GM23248 (cell line): ENCODE results near the gene PARD3B. TPM values are rescaled to one million over a fixed set of nuclear protein-coding genes. Genes with fewer than 3 reads are reported as not detected.

Source experiments
- DNase-seq: peaks from one replicate; pipeline ENCODE4 v3.0.0-alpha.2; 2015
- H2AFZ ChIP-seq: fragments of 200-600 bp; sonication (generic); 2 replicates; pipeline ENCODE4 v1.6.1; 2016; ENCODE audit warnings: antibody characterized with exemption
- H3F3A ChIP-seq: fragments of 200-600 bp; sonication (generic); 2 replicates; pipeline ENCODE4 v1.6.1; 2016; ENCODE audit warnings: mild to moderate bottlenecking, antibody characterized with exemption, mixed run types; ENCODE audit not compliant: insufficient read depth
- H3K27ac ChIP-seq: fragments of 200-600 bp; sonication (generic); 2 replicates; pipeline ENCODE4 v1.5.1; 2016; ENCODE audit warnings: mild to moderate bottlenecking
- H3K27me3 ChIP-seq: fragments of 200-600 bp; sonication (generic); replicated peaks from 2 replicates; pipeline ENCODE4 v1.6.1; 2016; ENCODE audit warnings: mild to moderate bottlenecking; ENCODE audit not compliant: insufficient read depth
- H3K36me3 ChIP-seq: fragments of 200-600 bp; sonication (generic); 2 replicates; pipeline ENCODE4 v1.6.1; 2016; ENCODE audit warnings: low read depth, mild to moderate bottlenecking
- H3K4me1 ChIP-seq: fragments of 200-600 bp; sonication (generic); 2 replicates; pipeline ENCODE4 v1.6.1; 2016; ENCODE audit warnings: mild to moderate bottlenecking; ENCODE audit not compliant: insufficient read depth
- H3K4me2 ChIP-seq: fragments of 200-600 bp; sonication (generic); one replicate; pipeline ENCODE4 v1.6.1; 2016; ENCODE audit warnings: mild to moderate bottlenecking; ENCODE audit not compliant: unreplicated experiment
- H3K4me3 ChIP-seq: fragments of 200-600 bp; sonication (generic); 2 replicates; pipeline ENCODE4 v1.5.1; 2016; ENCODE audit warnings: mild to moderate bottlenecking
- H3K79me2 ChIP-seq: fragments of 200-600 bp; sonication (generic); 2 replicates; pipeline ENCODE4 v1.6.1; 2016; ENCODE audit warnings: mild to moderate bottlenecking; ENCODE audit not compliant: insufficient read depth
- H3K9ac ChIP-seq: fragments of 200-600 bp; sonication (generic); 2 replicates; pipeline ENCODE4 v1.6.1; 2016; ENCODE audit warnings: mild to moderate bottlenecking
- H3K9me2 ChIP-seq: fragments of 200-600 bp; sonication (generic); 2 replicates; pipeline ENCODE4 v1.6.1; 2016; ENCODE audit warnings: mixed run types, mild to moderate bottlenecking, moderate library complexity; ENCODE audit not compliant: insufficient read depth
- H3K9me3 ChIP-seq: fragments of 200-600 bp; sonication (generic); one replicate; pipeline ENCODE4 v1.6.1; 2017; ENCODE audit warnings: low read depth
- H4K20me1 ChIP-seq: fragments of 200-600 bp; sonication (generic); 2 replicates; pipeline ENCODE4 v1.6.0; 2016; ENCODE audit not compliant: insufficient read depth
- EZH2 ChIP-seq: fragments of 200-600 bp; sonication (generic); IDR thresholded peaks from 2 replicates; pipeline ENCODE4 v1.6.1; 2018; ENCODE audit warnings: antibody characterized with exemption, mild to moderate bottlenecking; ENCODE audit not compliant: insufficient read depth, poor library complexity, severe bottlenecking
- EZH2phosphoT487 ChIP-seq: fragments of 200-600 bp; sonication (generic); IDR thresholded peaks from 2 replicates; pipeline ENCODE4 v1.6.1; 2018; ENCODE audit warnings: antibody characterized with exemption, moderate library complexity, mild to moderate bottlenecking, low read depth; ENCODE audit not compliant: insufficient read depth
- WGBS, 2 experiments: methylation state at CpG; one replicate each; pipeline ENCODE4 v1.1.6; 2015 to 2017; ENCODE audit warnings: low lambda C conversion rate in 2 of 2, low coverage in 1 of 2; ENCODE audit errors: missing lambda C conversion rate in 2 of 2; 5-methylcytosine and 5-hydroxymethylcytosine counted together
- in situ Hi-C: fragments of 300-500 bp; cut with MboI; formaldehyde crosslinking; loops from 2 replicates; pipeline ENCODE4 v1.15.0; 2020
- polyA plus RNA-seq: library from polyadenylated mRNA; unstranded; fragments of >200 nt; fragmentation: Nextera tagmentation; extraction: Ambion mirVana; gene quantifications from 2 replicates; pipeline ENCODE4 v1.2.1, GENCODE V29; 2016
- total RNA-seq: library from RNA; depleted of rRNA; stranded (reverse); fragments of >200 nt; shearing (Covaris generic); gene quantifications from 2 replicates; pipeline ENCODE4 v1.2.3, GENCODE V29; 2014

Gene PARD3B
- total and polyA plus RNA-seq, 2 experiments from 2014 or later, result 2.5 to 6.9 TPM

DNA sequence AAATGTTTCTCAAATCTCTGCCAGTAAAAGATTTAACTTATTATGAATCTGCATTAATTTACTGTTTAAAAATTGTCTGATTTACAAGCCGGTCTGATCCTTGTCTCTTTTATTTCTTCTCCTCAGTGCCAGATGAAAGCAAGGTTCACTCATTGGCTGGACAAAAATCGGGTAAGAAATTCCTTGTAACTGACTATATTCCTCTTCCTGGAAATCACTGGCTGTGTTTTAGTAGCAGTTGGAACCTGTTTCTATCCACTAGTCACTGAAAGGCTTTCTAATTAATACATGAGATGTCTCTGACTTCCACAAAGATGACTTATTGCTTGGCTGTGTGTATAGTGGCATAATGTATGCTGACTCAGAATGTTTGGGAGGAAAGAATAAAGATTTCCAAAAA lies 700.4 kb downstream of the PARD3B start:
- H3K4me1 ChIP-seq, result peaks cover 19% of the 10 kb centered on the region
- DNase-seq, result peak; percentile 81
- no peaks in the 10 kb centered on the region for H4K20me1 ChIP-seq
- H3K9me3 ChIP-seq, result no peaks in the 10 kb centered on the region
- peak overlapping the region; percentile 4 for H2AFZ ChIP-seq
- peaks cover 18% of the 10 kb centered on the region; the same call in 1 of the 2 replicates for H3F3A ChIP-seq
- H3K79me2 ChIP-seq, result no peaks in the 10 kb centered on the region
- H3K9me2 ChIP-seq, result no peaks in the 10 kb centered on the region
- H3K27ac ChIP-seq, result peak overlapping the region; percentile 42
- H3K27me3 ChIP-seq, result no peaks in the 10 kb centered on the region
- peak overlapping the region; percentile 55 for H3K4me2 ChIP-seq
- 2 to 3% methylated on average over 2 of the region's 2 CpGs for WGBS, 2 experiments
- TF ChIP-seq EZH2phosphoT487 (0 out of 2 replicates have a peak, but pooled peaks have one; percentile 37), EZH2 (no peak)
- peak overlapping the region; percentile 1; the same call in 1 of the 2 replicates for H3K9ac ChIP-seq
- peak overlapping the region; percentile 15; the same call in 1 of the 2 replicates for H3K4me3 ChIP-seq
- H3K36me3 ChIP-seq, result no peaks in the 10 kb centered on the region
- in situ Hi-C loops, result no loop called here

DNA sequence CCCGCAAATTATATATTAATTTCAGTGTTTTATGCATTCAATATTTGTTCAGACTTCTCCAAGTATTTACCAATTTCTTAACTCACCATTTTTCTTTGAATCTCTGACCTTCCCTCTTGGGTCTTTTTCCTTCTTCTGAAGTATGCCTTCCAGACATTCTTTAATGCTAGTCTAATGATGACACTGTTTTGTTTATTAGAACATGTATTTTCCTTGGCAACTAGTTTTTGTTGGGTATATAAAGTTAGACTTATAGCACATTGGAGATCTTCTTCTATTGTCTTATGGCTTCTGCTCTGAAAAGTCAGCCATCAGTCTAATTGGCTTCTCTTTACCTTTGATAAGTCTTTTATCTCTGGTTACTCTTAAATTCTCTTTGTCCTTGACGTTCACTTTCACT lies 713.8 kb downstream of the PARD3B start:
- no peak for TF ChIP-seq EZH2phosphoT487
- TF ChIP-seq EZH2, result no peak
- Histone ChIP-seq H4K20me1 (no peaks in the 10 kb centered on the region), H3K9me3 (no peaks in the 10 kb centered on the region), H3K9ac (no peak overlapping the region), H3K36me3 (no peaks in the 10 kb centered on the region), H3K4me1 (no peaks in the 10 kb centered on the region), H3K4me2 (no peak overlapping the region), H3K9me2 (0 out of 2 replicates have a peak, but pooled peaks cover 4% of the 10 kb centered on the region), H3F3A (no peaks in the 10 kb centered on the region), H2AFZ (no peak overlapping the region), H3K79me2 (no peaks in the 10 kb centered on the region), H3K27me3 (no peaks in the 10 kb centered on the region), H3K27ac (no peak overlapping the region), H3K4me3 (no peak overlapping the region)
- WGBS, 2 experiments, result 90 to 92% methylated on average over 2 of the region's 2 CpGs
- peak; percentile 16 for DNase-seq
- in situ Hi-C loops, result no loop called here

DNA sequence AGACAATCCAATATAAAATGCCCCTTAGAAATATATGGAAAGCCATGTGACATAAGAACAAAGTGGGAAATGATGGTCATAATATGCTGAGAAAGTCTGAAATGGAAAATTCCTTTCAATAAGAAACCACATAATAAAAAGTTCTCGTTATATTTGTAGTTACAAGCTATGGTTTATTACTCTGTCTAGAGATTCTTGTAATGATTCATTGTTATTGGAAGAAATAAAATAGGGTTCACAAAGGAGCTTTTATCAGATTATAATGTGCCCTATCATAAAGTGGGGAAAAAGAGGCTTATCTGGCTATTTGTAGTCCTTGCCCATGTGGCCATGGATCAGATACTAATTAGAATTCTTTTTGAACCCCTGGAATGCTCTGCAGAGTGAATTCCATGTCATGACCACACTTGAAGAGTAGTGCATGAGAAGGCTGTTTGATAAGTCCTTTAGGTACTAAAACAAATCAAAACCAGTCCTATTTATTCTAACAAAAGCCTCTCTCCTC lies 716.3 kb downstream of the PARD3B start:
- Histone ChIP-seq H3K27ac (no peak overlapping the region), H3K79me2 (no peaks in the 10 kb centered on the region), H3F3A (no peaks in the 10 kb centered on the region), H3K9me2 (0 out of 2 replicates have a peak, but pooled peaks cover 4% of the 10 kb centered on the region), H4K20me1 (no peaks in the 10 kb centered on the region), H3K27me3 (no peaks in the 10 kb centered on the region), H3K9ac (no peak overlapping the region), H3K9me3 (no peaks in the 10 kb centered on the region), H3K36me3 (no peaks in the 10 kb centered on the region), H3K4me3 (no peak overlapping the region), H2AFZ (no peak overlapping the region), H3K4me2 (no peak overlapping the region), H3K4me1 (no peaks in the 10 kb centered on the region)
- no peak for DNase-seq
- 88 to 98% methylated on average over 1 of the region's 1 CpG for WGBS, 2 experiments
- in situ Hi-C loops, result no loop called here
- TF ChIP-seq EZH2 (no peak), EZH2phosphoT487 (no peak)

DNA sequence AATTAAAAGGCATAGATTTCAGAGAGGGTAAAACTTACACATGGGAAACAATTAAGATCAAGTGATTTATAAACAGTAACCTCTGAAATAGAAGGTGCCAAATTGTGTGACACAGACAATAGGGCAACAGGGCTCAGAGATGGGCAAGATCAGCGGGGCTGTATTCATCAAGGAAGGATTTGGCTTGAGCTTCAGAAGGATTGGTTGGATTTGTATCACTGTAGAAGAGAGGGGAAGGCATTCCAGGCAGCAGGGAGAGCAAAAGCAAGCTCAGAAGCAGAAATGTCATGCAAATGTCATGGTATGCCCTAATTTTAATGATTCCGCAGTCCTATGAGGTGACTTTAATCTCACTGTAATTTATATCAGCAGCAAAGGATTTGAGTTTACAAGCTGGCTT lies 722.0 kb downstream of the PARD3B start:
- no peaks in the 10 kb centered on the region for H3K9me2 ChIP-seq
- TF ChIP-seq EZH2 (no peak), EZH2phosphoT487 (no peak)
- no peak overlapping the region for H3K9ac ChIP-seq
- no peaks in the 10 kb centered on the region for H3K79me2 ChIP-seq
- H3K4me2 ChIP-seq, result no peak overlapping the region
- no peaks in the 10 kb centered on the region for H4K20me1 ChIP-seq
- no peaks in the 10 kb centered on the region for H3K9me3 ChIP-seq
- no peak for DNase-seq
- no peak overlapping the region for H3K4me3 ChIP-seq
- H3K4me1 ChIP-seq, result no peaks in the 10 kb centered on the region
- no peak overlapping the region for H2AFZ ChIP-seq
- no peaks in the 10 kb centered on the region for H3K27me3 ChIP-seq
- 97% methylated on average over 2 of the region's 2 CpGs for WGBS, 2 experiments
- in situ Hi-C loops, result no loop called here
- H3K36me3 ChIP-seq, result no peaks in the 10 kb centered on the region
- no peaks in the 10 kb centered on the region for H3F3A ChIP-seq
- no peak overlapping the region for H3K27ac ChIP-seq

DNA sequence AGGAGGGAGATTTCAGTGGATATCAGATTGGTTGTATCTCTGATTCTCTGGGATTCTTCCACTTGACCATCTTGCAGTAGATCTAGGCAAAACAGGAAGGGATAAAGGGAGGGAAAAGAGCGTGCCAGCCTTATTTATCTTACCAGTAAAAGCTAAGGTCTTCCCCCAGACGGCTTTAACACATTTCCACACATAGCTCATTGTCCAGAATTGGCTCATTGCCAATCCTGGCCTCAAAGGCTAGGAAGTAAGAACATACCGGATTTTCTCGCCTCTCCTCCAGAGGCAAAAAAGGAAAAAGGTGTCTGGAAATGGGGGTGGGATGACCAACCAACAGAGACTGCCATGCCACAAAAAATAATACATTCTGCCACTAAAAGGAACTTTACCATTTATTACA lies 725.4 kb downstream of the PARD3B start:
- 86 to 87% methylated on average over 4 of the region's 4 CpGs for WGBS, 2 experiments
- H2AFZ ChIP-seq, result no peak overlapping the region
- in situ Hi-C loops, result no loop called here
- no peak overlapping the region for H3K4me2 ChIP-seq
- DNase-seq, result no peak
- H3K4me3 ChIP-seq, result no peak overlapping the region
- H3K9ac ChIP-seq, result no peak overlapping the region
- H3K36me3 ChIP-seq, result no peaks in the 10 kb centered on the region
- no peak overlapping the region for H3K27ac ChIP-seq
- no peaks in the 10 kb centered on the region for H3K9me2 ChIP-seq
- TF ChIP-seq EZH2phosphoT487 (no peak), EZH2 (no peak)
- no peaks in the 10 kb centered on the region for H4K20me1 ChIP-seq
- no peaks in the 10 kb centered on the region for H3K9me3 ChIP-seq
- no peaks in the 10 kb centered on the region for H3F3A ChIP-seq
- H3K27me3 ChIP-seq, result no peaks in the 10 kb centered on the region
- no peaks in the 10 kb centered on the region for H3K79me2 ChIP-seq
- H3K4me1 ChIP-seq, result no peaks in the 10 kb centered on the region
